Panc1 (cell line): ENCODE data around the gene OR7E24.

ENCODE experiments used
- POLR2AphosphoS5 ChIP-seq: IDR thresholded peaks from 2 replicates; pipeline ENCODE4 v1.6.1; 2012; ENCODE audit warnings: mild to moderate bottlenecking, low read depth, low read length, moderate library complexity
- SIN3A ChIP-seq: IDR thresholded peaks from 2 replicates; pipeline ENCODE4 v1.6.1; 2012; ENCODE audit warnings: low read depth, mild to moderate bottlenecking, low read length, moderate library complexity, borderline replicate concordance; ENCODE audit not compliant: insufficient read depth
- TF ChIP-seq, protein P1 (sequence below), 2 experiments: IDR thresholded peaks; 2 replicates each; pipeline ENCODE4 v1.6.1; 2011 to 2012; ENCODE audit warnings: low read depth in 2 of 2, control low read depth in 1 of 2, low read length in 1 of 2, mild to moderate bottlenecking in 1 of 2, moderate library complexity in 1 of 2; ENCODE audit not compliant: insufficient read depth in 1 of 2
- TF ChIP-seq, protein P2 (sequence below): fragments of 450-650 bp; IDR thresholded peaks from 2 replicates; pipeline ENCODE4 v1.5.1; 2017; ENCODE audit warnings: mild to moderate bottlenecking

DNA sequence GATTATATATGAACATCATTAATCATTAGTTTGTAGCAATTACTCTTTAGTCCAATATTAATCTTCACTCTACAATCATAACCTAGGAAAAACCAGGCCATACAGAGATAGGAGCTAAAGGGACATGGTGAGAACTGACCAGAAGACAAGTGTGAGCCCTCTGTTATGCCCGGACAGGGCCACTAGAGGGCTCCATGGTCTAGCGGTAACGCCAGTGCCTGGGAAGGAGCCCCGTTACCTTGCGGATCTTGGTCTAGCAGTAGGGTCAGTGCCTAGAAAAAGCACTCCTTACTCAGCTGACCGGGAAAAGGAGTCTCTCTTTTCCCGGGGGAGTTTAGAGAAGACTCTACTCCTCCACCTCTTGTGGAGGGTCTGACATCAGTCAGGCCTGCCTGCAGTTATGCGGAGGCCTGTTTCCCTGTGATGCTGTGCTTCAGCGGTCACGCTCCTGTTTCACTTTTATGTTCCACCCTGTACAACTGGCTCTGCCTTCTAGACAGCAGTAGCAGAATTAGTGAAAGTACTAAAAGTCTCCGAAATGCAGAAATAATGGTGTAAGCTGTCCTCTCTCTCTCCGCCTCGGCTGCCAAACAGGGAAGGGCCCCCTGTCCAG is 45.1 kb upstream of the OR7E24 start:
- TF ChIP-seq, protein P1, sequence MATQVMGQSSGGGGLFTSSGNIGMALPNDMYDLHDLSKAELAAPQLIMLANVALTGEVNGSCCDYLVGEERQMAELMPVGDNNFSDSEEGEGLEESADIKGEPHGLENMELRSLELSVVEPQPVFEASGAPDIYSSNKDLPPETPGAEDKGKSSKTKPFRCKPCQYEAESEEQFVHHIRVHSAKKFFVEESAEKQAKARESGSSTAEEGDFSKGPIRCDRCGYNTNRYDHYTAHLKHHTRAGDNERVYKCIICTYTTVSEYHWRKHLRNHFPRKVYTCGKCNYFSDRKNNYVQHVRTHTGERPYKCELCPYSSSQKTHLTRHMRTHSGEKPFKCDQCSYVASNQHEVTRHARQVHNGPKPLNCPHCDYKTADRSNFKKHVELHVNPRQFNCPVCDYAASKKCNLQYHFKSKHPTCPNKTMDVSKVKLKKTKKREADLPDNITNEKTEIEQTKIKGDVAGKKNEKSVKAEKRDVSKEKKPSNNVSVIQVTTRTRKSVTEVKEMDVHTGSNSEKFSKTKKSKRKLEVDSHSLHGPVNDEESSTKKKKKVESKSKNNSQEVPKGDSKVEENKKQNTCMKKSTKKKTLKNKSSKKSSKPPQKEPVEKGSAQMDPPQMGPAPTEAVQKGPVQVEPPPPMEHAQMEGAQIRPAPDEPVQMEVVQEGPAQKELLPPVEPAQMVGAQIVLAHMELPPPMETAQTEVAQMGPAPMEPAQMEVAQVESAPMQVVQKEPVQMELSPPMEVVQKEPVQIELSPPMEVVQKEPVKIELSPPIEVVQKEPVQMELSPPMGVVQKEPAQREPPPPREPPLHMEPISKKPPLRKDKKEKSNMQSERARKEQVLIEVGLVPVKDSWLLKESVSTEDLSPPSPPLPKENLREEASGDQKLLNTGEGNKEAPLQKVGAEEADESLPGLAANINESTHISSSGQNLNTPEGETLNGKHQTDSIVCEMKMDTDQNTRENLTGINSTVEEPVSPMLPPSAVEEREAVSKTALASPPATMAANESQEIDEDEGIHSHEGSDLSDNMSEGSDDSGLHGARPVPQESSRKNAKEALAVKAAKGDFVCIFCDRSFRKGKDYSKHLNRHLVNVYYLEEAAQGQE (IDR thresholded peaks at IDR 0.05; ENCODE audit: insufficient read depth in 1 of 2, low read depth in 2 of 2, low read length in 1 of 2) = no peak
- no peak for TF ChIP-seq POLR2AphosphoS5
- TF ChIP-seq, protein P2, sequence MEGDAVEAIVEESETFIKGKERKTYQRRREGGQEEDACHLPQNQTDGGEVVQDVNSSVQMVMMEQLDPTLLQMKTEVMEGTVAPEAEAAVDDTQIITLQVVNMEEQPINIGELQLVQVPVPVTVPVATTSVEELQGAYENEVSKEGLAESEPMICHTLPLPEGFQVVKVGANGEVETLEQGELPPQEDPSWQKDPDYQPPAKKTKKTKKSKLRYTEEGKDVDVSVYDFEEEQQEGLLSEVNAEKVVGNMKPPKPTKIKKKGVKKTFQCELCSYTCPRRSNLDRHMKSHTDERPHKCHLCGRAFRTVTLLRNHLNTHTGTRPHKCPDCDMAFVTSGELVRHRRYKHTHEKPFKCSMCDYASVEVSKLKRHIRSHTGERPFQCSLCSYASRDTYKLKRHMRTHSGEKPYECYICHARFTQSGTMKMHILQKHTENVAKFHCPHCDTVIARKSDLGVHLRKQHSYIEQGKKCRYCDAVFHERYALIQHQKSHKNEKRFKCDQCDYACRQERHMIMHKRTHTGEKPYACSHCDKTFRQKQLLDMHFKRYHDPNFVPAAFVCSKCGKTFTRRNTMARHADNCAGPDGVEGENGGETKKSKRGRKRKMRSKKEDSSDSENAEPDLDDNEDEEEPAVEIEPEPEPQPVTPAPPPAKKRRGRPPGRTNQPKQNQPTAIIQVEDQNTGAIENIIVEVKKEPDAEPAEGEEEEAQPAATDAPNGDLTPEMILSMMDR = peak; percentile 88
- no peak for TF ChIP-seq SIN3A
